Liver (tissue), 9 donors: ENCODE data around the gene SAT2. TPM values are rescaled to one million over a fixed set of nuclear protein-coding genes. Genes with fewer than 3 reads are reported as not detected.
A peak's percentile ranks its signal among the peaks of the same experiment; 100 is the strongest.

ENCODE experiments used
- DNase-seq: peaks from one replicate; pipeline ENCODE4 v3.0.0-alpha.2; 2017; ENCODE audit warnings: low spot score
- H3K27ac ChIP-seq, 2 donors: one replicate each; pipeline ENCODE4 v1.7.0; 2013; ENCODE audit warnings: inconsistent platforms in 2 of 2, low read length in 2 of 2, control low read depth in 1 of 2, low read depth in 1 of 2, mild to moderate bottlenecking in 1 of 2
- H3K27me3 ChIP-seq, 4 donors: one replicate each; pipeline versions ENCODE4 v1.6.1 to v1.7.0; 2013; ENCODE audit warnings: low read length in 3 of 4, inconsistent platforms in 1 of 4, mild to moderate bottlenecking in 1 of 4, moderate library complexity in 1 of 4; ENCODE audit not compliant: control insufficient read depth in 4 of 4, insufficient read depth in 4 of 4
- H3K36me3 ChIP-seq, 4 donors: one replicate each; pipeline versions ENCODE4 v1.6.1 to v1.7.0; 2013; ENCODE audit warnings: low read length in 3 of 4, mild to moderate bottlenecking in 3 of 4, low read depth in 1 of 4, moderate library complexity in 1 of 4; ENCODE audit not compliant: control insufficient read depth in 4 of 4, insufficient read depth in 3 of 4
- H3K4me1 ChIP-seq, 4 donors: one replicate each; pipeline versions ENCODE4 v1.6.1 to v1.7.0; 2013; ENCODE audit warnings: low read length in 3 of 4, mild to moderate bottlenecking in 3 of 4, moderate library complexity in 1 of 4; ENCODE audit not compliant: control insufficient read depth in 4 of 4, insufficient read depth in 4 of 4
- H3K4me3 ChIP-seq, 3 donors: one replicate each; pipeline versions ENCODE4 v1.6.1 to v1.7.0; 2013; ENCODE audit warnings: low read length in 3 of 3, control low read depth in 1 of 3, low read depth in 1 of 3, mild to moderate bottlenecking in 1 of 3
- H3K9ac ChIP-seq, 2 donors: one replicate each; pipeline ENCODE4 v1.7.0; 2013; ENCODE audit warnings: low read length in 2 of 2, mild to moderate bottlenecking in 2 of 2, moderate library complexity in 2 of 2, control low read depth in 1 of 2, low read depth in 1 of 2
- H3K9me3 ChIP-seq, 4 donors: one replicate each; pipeline versions ENCODE4 v1.6.1 to v1.7.0; 2013; ENCODE audit warnings: low read length in 3 of 4; ENCODE audit not compliant: control insufficient read depth in 4 of 4
- EGR1 ChIP-seq, 2 donors: IDR thresholded peaks; 2 replicates each; pipeline ENCODE4 v1.6.1; 2016 to 2018; ENCODE audit warnings: antibody characterized with exemption in 2 of 2, low read depth in 2 of 2
- FOXA1 ChIP-seq: IDR thresholded peaks from 2 replicates; pipeline ENCODE4 v1.6.1; 2016; ENCODE audit warnings: antibody characterized with exemption
- FOXA2 ChIP-seq: IDR thresholded peaks from 2 replicates; pipeline ENCODE4 v1.6.1; 2016; ENCODE audit warnings: antibody characterized with exemption
- GABPA ChIP-seq, 2 donors: IDR thresholded peaks in 1 of 2; conservative IDR thresholded peaks in 1 of 2; 2 replicates each; pipeline ENCODE4 v1.6.1; 2016; ENCODE audit warnings: antibody characterized with exemption in 2 of 2, mild to moderate bottlenecking in 1 of 2, moderate library complexity in 1 of 2
- HNF4A ChIP-seq, 2 donors: conservative IDR thresholded peaks; 2 replicates each; pipeline ENCODE4 v1.6.1; 2016; ENCODE audit warnings: antibody characterized with exemption in 2 of 2, mild to moderate bottlenecking in 2 of 2
- HNF4G ChIP-seq: IDR thresholded peaks from 2 replicates; pipeline ENCODE4 v1.6.1; 2016; ENCODE audit warnings: antibody characterized with exemption
- JUND ChIP-seq, 2 donors: IDR thresholded peaks; 2 replicates each; pipeline ENCODE4 v1.6.1; 2016; ENCODE audit warnings: antibody characterized with exemption in 2 of 2
- NR2F2 ChIP-seq: IDR thresholded peaks from 2 replicates; pipeline ENCODE4 v1.6.1; 2016; ENCODE audit warnings: antibody characterized with exemption
- RAD21 ChIP-seq, 2 donors: IDR thresholded peaks; 2 replicates each; pipeline ENCODE4 v1.6.1; 2016; ENCODE audit warnings: antibody characterized with exemption in 2 of 2, mild to moderate bottlenecking in 2 of 2
- REST ChIP-seq: IDR thresholded peaks from 2 replicates; pipeline ENCODE4 v1.6.1; 2016; ENCODE audit warnings: antibody characterized with exemption, mild to moderate bottlenecking
- RXRA ChIP-seq, 2 donors: IDR thresholded peaks; 2 replicates each; pipeline ENCODE4 v1.6.1; 2017 to 2018; ENCODE audit warnings: antibody characterized with exemption in 2 of 2, mild to moderate bottlenecking in 1 of 2
- SP1 ChIP-seq: IDR thresholded peaks from 2 replicates; pipeline ENCODE4 v1.6.1; 2018; ENCODE audit warnings: antibody characterized with exemption, mild to moderate bottlenecking
- TAF1 ChIP-seq: conservative IDR thresholded peaks from 2 replicates; pipeline ENCODE4 v1.6.1; 2016; ENCODE audit warnings: antibody characterized with exemption, mild to moderate bottlenecking
- YY1 ChIP-seq: IDR thresholded peaks from 2 replicates; pipeline ENCODE4 v1.6.1; 2016; ENCODE audit warnings: antibody characterized with exemption, mild to moderate bottlenecking
- ZBTB33 ChIP-seq: IDR thresholded peaks from 2 replicates; pipeline ENCODE4 v1.6.1; 2016; ENCODE audit warnings: antibody characterized with exemption
- WGBS: extraction: QIAGEN DNeasy Blood & Tissue Kit; methylation state at CpG from one replicate; pipeline ENCODE4 v1.1.7; 2013; 5-methylcytosine and 5-hydroxymethylcytosine counted together
- polyA plus RNA-seq, 2 donors: library from polyadenylated mRNA; stranded (reverse) in 1 of 2; unstranded in 1 of 2; fragments of 200-250 nt in 1 of 2; fragments of >200 nt in 1 of 2; fragmentation: Nextera tagmentation in 1 of 2; extraction: Ambion mirVana in 1 of 2; gene quantifications; one replicate each; pipeline versions ENCODE4 v1.2.1 to v1.2.3, GENCODE V29; 2013 to 2015
- total RNA-seq, 2 donors: library from RNA; depleted of rRNA; stranded (reverse); fragments of >200 nt; gene quantifications; one replicate each; pipeline ENCODE4 v1.2.3, GENCODE V29; 2014
- TF ChIP-seq, protein P1 (sequence below): IDR thresholded peaks from 2 replicates; pipeline ENCODE4 v1.6.1; 2016; ENCODE audit warnings: antibody characterized with exemption
- TF ChIP-seq, protein P2 (sequence below): fragments of 150-350 bp; IDR thresholded peaks from 2 replicates; pipeline ENCODE4 v1.5.1; 2017; ENCODE audit warnings: improper control_type of control experiment, low read depth, low read length; ENCODE audit not compliant: missing input control
- TF ChIP-seq, protein P3 (sequence below): IDR thresholded peaks from 2 replicates; pipeline ENCODE4 v1.6.1; 2016; ENCODE audit warnings: antibody characterized with exemption
- donor health status: healthy.
- donor health status: healthy.
- donor health status: healthy.
- donor health status: healthy.
- donor health status: healthy.

SAT2 gene
- total and polyA plus RNA-seq, 4 donors: 25.9 to 181 (median 106) TPM

- peaks cover 7 to 24% (median 10%) of the 10 kb centered on the region in 4 donors for H3K36me3 ChIP-seq
- TF ChIP-seq RXRA (IDR thresholded peaks at IDR 0.05): no peak
- peak; percentile 31 to 57 for TF ChIP-seq RAD21 (IDR thresholded peaks at IDR 0.05)
- no peak for TF ChIP-seq GABPA (IDR thresholded peaks at IDR 0.05 in 1 of 2, conservative IDR thresholded peaks at IDR 0.05 in 1 of 2)
- TF ChIP-seq ZBTB33: no peak
- no peak for TF ChIP-seq EGR1 (IDR thresholded peaks at IDR 0.05; ENCODE audit: low read depth in 2 of 2)
- TF ChIP-seq, protein P1, sequence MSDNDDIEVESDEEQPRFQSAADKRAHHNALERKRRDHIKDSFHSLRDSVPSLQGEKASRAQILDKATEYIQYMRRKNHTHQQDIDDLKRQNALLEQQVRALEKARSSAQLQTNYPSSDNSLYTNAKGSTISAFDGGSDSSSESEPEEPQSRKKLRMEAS: no peak
- no peaks in the 10 kb centered on the region for H3K27me3 ChIP-seq
- H3K4me3 ChIP-seq: no peak overlapping the region
- no peaks in the 10 kb centered on the region for H3K9me3 ChIP-seq
- peak; percentile 57 for DNase-seq
- no peak overlapping the region for H3K27ac ChIP-seq
- H3K9ac ChIP-seq: no peak overlapping the region
- WGBS: 74% methylated on average over 9 of the region's 9 CpGs
- H3K4me1 ChIP-seq: peaks cover 5 to 30% (median 16%) of the 10 kb centered on the region in 4 donors
These were observed 40.8 kb downstream of the SAT2 start for GRCh38 chr17:7586673-7587419.

DNA sequence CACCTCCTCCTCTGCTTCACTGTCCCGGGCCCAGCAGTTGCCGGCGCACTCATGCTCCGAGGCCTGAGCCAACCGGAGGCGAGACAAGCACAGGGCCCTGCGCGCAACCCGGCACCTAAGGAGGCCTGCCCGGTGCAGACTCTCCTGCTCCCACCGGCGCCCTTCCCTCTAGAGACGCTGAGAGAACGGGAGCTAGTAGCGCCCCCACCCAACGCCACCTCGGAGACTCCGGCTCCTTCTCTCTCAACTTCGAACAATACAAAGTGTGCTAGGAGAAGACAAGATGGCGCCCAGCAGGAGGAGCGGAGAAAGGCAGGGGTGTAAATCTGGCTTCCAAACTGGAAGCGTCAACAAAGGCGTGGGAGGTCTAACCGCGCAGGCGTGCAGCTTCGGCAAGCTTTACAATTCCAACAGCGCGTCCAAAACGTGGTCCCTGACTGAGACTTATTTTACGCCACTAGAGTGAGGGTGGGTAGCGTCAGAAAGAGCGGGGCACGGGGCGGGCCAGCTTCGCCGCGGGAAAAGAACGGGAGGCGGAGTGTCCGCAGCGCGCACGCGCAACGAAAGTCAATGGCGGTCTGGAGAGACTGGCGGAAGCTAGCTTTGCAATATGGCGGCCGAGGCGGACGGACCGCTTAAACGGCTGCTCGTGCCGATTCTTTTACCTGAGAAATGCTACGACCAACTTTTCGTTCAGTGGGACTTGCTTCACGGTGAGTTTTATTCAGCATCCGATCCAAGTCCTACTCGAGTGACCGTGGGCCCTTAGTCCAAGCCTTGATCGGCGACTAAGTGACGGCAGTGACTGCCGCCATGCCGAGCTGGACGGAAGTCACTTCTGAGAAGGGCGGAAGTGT is 44.1 kb downstream of the SAT2 start, which contains the start of gene MPDU1:
Gene MPDU1 (plus strand): TSS at position 600 of the 857 bp plus-strand sequence. CDS start 11 bp downstream, at position 611.
- H3K9ac ChIP-seq: peak within 1 kb of the TSS; percentile 68 to 96
- TF ChIP-seq ZBTB33 (peak; percentile 91), EGR1 (IDR thresholded peaks at IDR 0.05; ENCODE audit: low read depth in 2 of 2) (peak; percentile 78 to 92), SP1 (peak; percentile 68), GABPA (IDR thresholded peaks at IDR 0.05 in 1 of 2, conservative IDR thresholded peaks at IDR 0.05 in 1 of 2) (peak; percentile 94 to 96), RAD21 (IDR thresholded peaks at IDR 0.05) (peak in 1 of 2 donors; percentile 23), FOXA1 (peak; percentile 66), REST (peak; percentile 85), NR2F2 (no peak), HNF4A (conservative IDR thresholded peaks at IDR 0.05) (peak; percentile 23 to 31), FOXA2 (peak; percentile 52), JUND (IDR thresholded peaks at IDR 0.05) (peak in 1 of 2 donors; percentile 53), RXRA (IDR thresholded peaks at IDR 0.05) (peak; percentile 17 to 45), TAF1 (peak; percentile 92), HNF4G (no peak), YY1 (peak; percentile 100)
- TF ChIP-seq, protein P1: peak; percentile 99
- TF ChIP-seq, protein P2, sequence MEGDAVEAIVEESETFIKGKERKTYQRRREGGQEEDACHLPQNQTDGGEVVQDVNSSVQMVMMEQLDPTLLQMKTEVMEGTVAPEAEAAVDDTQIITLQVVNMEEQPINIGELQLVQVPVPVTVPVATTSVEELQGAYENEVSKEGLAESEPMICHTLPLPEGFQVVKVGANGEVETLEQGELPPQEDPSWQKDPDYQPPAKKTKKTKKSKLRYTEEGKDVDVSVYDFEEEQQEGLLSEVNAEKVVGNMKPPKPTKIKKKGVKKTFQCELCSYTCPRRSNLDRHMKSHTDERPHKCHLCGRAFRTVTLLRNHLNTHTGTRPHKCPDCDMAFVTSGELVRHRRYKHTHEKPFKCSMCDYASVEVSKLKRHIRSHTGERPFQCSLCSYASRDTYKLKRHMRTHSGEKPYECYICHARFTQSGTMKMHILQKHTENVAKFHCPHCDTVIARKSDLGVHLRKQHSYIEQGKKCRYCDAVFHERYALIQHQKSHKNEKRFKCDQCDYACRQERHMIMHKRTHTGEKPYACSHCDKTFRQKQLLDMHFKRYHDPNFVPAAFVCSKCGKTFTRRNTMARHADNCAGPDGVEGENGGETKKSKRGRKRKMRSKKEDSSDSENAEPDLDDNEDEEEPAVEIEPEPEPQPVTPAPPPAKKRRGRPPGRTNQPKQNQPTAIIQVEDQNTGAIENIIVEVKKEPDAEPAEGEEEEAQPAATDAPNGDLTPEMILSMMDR: no peak
- TF ChIP-seq, protein P3, sequence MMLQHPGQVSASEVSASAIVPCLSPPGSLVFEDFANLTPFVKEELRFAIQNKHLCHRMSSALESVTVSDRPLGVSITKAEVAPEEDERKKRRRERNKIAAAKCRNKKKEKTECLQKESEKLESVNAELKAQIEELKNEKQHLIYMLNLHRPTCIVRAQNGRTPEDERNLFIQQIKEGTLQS: no peak
- peaks cover 15 to 48% (median 33%) of the 10 kb centered on the region in 4 donors for H3K4me1 ChIP-seq
- DNase-seq: peak; percentile 93
- 15% methylated on average over 69 of the region's 69 CpGs for WGBS
- no peaks in the 10 kb centered on the region for H3K27me3 ChIP-seq
- H3K27ac ChIP-seq: peak within 1 kb of the TSS; percentile 94 to 95
- H3K4me3 ChIP-seq: peak within 1 kb of the TSS; percentile 78 to 96 (median 84)
- peaks cover 4 to 9% (median 6%) of the 10 kb centered on the region in 4 donors for H3K36me3 ChIP-seq
- no peaks in the 10 kb centered on the region for H3K9me3 ChIP-seq
